Fibroblast of villous mesenchyme (primary cell): Measurements from ENCODE around the gene SFMBT2. TPM values are rescaled to one million over a fixed set of nuclear protein-coding genes. Genes with fewer than 3 reads are reported as not detected.

Experiments
- DNase-seq: peaks from one replicate; pipeline ENCODE4 v3.0.0-alpha.2; 2010; ENCODE audit warnings: low read depth
- H3K4me3 ChIP-seq: 2 replicates; pipeline ENCODE4 v1.5.1; 2011; ENCODE audit warnings: low read depth, mild to moderate bottlenecking, low read length
- CTCF ChIP-seq: IDR thresholded peaks from 2 replicates; pipeline ENCODE4 v1.5.1; 2012; ENCODE audit warnings: low read depth, mild to moderate bottlenecking, low read length; ENCODE audit not compliant: insufficient read depth
- total RNA-seq: library from RNA; depleted of rRNA; stranded (reverse); fragments of >200 nt; gene quantifications from 2 replicates; pipeline ENCODE4 v1.2.3, GENCODE V29; 2012

Gene SFMBT2
- total RNA-seq, 1 donor: 1.7 TPM

- peak; percentile 54 for TF ChIP-seq CTCF
- peak; percentile 63 for DNase-seq
These were observed 6.3 kb upstream of the SFMBT2 start for GRCh38 chr10:7417103-7417623.

GRCh38 chr10:7414766-7415165 is 3.9 kb upstream of the SFMBT2 start:
- DNase-seq: no peak
- H3K4me3 ChIP-seq: no peak overlapping the region
- no peak for TF ChIP-seq CTCF

More at GRCh38 chr10:7417103-7417623, 6.3 kb upstream of the SFMBT2 start:
- no peak overlapping the region for H3K4me3 ChIP-seq

- H3K4me3 ChIP-seq: no peak overlapping the region
- no peak for TF ChIP-seq CTCF
- no peak for DNase-seq
These were observed 2.1 kb upstream of the SFMBT2 start for GRCh38 chr10:7412928-7413282.

- no peak overlapping the region for H3K4me3 ChIP-seq
- no peak for DNase-seq
- TF ChIP-seq CTCF: no peak
These were observed 1.5 kb upstream of the SFMBT2 start for GRCh38 chr10:7412237-7412927.

GRCh38 chr10:7411671-7412128 is 866 bp upstream of the SFMBT2 start:
- H3K4me3 ChIP-seq: no peak overlapping the region
- DNase-seq: no peak
- TF ChIP-seq CTCF: no peak

- TF ChIP-seq CTCF: no peak
- H3K4me3 ChIP-seq: peak overlapping the region; percentile 65
- peak; percentile 21 for DNase-seq
These were observed 453 bp downstream of the SFMBT2 start for GRCh38 chr10:7410301-7410861.

- H3K4me3 ChIP-seq: peak overlapping the region; percentile 65
- TF ChIP-seq CTCF: no peak
- peak; percentile 8 for DNase-seq
These were observed 1.1 kb downstream of the SFMBT2 start for GRCh38 chr10:7409732-7410168.
